Ishikawa (cell line): ENCODE results near the gene ADGRG6.

Experiments used
- CREB1 ChIP-seq: IDR thresholded peaks from 2 replicates; pipeline ENCODE4 v1.6.1; 2012; ENCODE audit warnings: low read depth
- NFIC ChIP-seq: IDR thresholded peaks from 2 replicates; pipeline ENCODE4 v1.6.1; 2012
- RAD21 ChIP-seq: IDR thresholded peaks from 2 replicates; pipeline ENCODE4 v1.6.1; 2012; ENCODE audit warnings: low read depth
- TAF1 ChIP-seq: IDR thresholded peaks from 2 replicates; pipeline ENCODE4 v1.6.1; 2012; ENCODE audit warnings: low read depth, mild to moderate bottlenecking
- TEAD4 ChIP-seq: IDR thresholded peaks from 2 replicates; pipeline ENCODE4 v1.6.1; 2012
- USF1 ChIP-seq: IDR thresholded peaks from 2 replicates; pipeline ENCODE4 v1.6.1; 2012
- YY1 ChIP-seq: IDR thresholded peaks from 2 replicates; pipeline ENCODE4 v1.6.1; 2012; ENCODE audit warnings: low read depth

GRCh38 chr6:142297605-142297995 is 4.2 kb upstream of the ADGRG6 start:
- TF ChIP-seq TAF1 (no peak), CREB1 (no peak), USF1 (no peak), TEAD4 (no peak), RAD21 (no peak), YY1 (no peak), NFIC (no peak)
